ENCODE measurements around the gene WSB1. TPM values are rescaled to one million over a fixed set of nuclear protein-coding genes. Genes with fewer than 3 reads are reported as not detected.

Gene WSB1, protein sequence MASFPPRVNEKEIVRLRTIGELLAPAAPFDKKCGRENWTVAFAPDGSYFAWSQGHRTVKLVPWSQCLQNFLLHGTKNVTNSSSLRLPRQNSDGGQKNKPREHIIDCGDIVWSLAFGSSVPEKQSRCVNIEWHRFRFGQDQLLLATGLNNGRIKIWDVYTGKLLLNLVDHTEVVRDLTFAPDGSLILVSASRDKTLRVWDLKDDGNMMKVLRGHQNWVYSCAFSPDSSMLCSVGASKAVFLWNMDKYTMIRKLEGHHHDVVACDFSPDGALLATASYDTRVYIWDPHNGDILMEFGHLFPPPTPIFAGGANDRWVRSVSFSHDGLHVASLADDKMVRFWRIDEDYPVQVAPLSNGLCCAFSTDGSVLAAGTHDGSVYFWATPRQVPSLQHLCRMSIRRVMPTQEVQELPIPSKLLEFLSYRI
- total RNA-seq (2022), result 93.1 and 145 TPM in 2 replicates
- Bru-seq, nascent RNA, result percentile 97 among the genes with signal in this experiment
- percentile 96 among the genes with signal in this experiment for BruChase-seq, experiment 1, labeled RNA remaining after a 6-hour chase
- percentile 98 among the genes with signal in this experiment for BruChase-seq, experiment 2, labeled RNA remaining after a 2-hour chase
- long read RNA-seq, full-length matches to known transcripts, result 87 of 150 reads
- long read RNA-seq, partial matches to known transcripts, result 26 of 150 reads
- long read RNA-seq, other reads (novel, unspliced or antisense), result 37 of 150 reads

DNA sequence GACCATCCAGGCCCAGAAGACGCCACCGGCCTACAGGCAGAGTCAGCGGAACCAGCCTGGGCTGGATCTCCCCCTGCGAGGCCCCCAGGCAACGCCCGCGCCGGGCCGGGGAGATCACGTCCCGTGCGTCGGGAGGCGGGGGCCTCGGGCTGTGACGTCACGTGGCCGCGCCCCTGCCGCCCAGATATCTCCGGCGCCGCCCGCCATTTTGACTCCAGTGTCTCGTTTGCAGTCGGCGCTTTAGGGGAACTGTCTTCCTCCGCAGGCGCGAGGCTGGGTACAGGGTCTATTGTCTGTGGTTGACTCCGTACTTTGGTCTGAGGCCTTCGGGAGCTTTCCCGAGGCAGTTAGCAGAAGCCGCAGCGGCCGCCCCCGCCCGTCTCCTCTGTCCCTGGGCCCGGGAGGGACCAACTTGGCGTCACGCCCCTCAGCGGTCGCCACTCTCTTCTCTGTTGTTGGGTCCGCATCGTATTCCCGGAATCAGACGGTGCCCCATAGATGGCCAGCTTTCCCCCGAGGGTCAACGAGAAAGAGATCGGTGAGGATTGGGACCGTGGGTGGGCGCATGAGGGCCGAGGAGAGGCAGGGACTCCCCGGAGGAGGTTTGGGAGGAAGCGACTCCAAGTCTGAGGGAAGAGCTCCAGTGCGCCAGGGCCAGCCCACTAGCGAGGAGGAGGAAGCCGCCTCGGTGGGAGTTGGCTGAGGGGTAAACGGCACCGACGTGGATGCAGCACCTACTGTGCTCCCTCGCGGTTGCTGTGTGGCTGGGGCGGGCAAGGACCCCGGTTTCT lies at the start of gene WSB1:
WSB1 (plus strand) TSS at position 217 of the 791 bp plus-strand sequence; CDS start at position 499, 282 bp downstream.
- Mint-ChIP-seq H3K4me1 (ENCODE audit: insufficient read depth, unreplicated experiment) (peaks cover 12% of the 10 kb centered on the region), H3K9me3 (ENCODE audit: unreplicated experiment) (no peaks in the 10 kb centered on the region), H3K4me3 (ENCODE audit: unreplicated experiment) (peak within 1 kb of the TSS; percentile 89), H3K27me3 (ENCODE audit: insufficient read depth, unreplicated experiment) (no peaks in the 10 kb centered on the region), H3K36me3 (ENCODE audit: insufficient read depth, unreplicated experiment) (peaks cover 9% of the 10 kb centered on the region), H3K27ac (ENCODE audit: low read depth, unreplicated experiment) (peak within 1 kb of the TSS; percentile 96)
- ChIA-PET POLR2A (interaction anchor here (0.7 to 4.5 kb wide), 40 partner anchors 11 to 1201 kb away, joined by 3 to 90 read pairs (median 5); partner anchors contain the start of gene TNFAIP1), CTCF (interaction anchor here (0.6 to 2.9 kb wide), 12 partner anchors 12 to 305 kb away, joined by 3 to 29 read pairs (median 4); no protein-coding TSS in a partner anchor)
- intact Hi-C loops (cut with micrococcal nuclease), result loop anchor here (2.0 kb wide), 1 partner anchor 39 kb away; no protein-coding TSS in a partner anchor
- TSS peak; percentile 83 for BruUV-seq (replicated peaks)
- TF ChIP-seq, protein P1, sequence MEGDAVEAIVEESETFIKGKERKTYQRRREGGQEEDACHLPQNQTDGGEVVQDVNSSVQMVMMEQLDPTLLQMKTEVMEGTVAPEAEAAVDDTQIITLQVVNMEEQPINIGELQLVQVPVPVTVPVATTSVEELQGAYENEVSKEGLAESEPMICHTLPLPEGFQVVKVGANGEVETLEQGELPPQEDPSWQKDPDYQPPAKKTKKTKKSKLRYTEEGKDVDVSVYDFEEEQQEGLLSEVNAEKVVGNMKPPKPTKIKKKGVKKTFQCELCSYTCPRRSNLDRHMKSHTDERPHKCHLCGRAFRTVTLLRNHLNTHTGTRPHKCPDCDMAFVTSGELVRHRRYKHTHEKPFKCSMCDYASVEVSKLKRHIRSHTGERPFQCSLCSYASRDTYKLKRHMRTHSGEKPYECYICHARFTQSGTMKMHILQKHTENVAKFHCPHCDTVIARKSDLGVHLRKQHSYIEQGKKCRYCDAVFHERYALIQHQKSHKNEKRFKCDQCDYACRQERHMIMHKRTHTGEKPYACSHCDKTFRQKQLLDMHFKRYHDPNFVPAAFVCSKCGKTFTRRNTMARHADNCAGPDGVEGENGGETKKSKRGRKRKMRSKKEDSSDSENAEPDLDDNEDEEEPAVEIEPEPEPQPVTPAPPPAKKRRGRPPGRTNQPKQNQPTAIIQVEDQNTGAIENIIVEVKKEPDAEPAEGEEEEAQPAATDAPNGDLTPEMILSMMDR (IDR thresholded peaks at IDR 0.05; ENCODE audit: unreplicated experiment), result no peak
- peak; percentile 89 for DNase-seq (ENCODE audit: unreplicated experiment)

DNA sequence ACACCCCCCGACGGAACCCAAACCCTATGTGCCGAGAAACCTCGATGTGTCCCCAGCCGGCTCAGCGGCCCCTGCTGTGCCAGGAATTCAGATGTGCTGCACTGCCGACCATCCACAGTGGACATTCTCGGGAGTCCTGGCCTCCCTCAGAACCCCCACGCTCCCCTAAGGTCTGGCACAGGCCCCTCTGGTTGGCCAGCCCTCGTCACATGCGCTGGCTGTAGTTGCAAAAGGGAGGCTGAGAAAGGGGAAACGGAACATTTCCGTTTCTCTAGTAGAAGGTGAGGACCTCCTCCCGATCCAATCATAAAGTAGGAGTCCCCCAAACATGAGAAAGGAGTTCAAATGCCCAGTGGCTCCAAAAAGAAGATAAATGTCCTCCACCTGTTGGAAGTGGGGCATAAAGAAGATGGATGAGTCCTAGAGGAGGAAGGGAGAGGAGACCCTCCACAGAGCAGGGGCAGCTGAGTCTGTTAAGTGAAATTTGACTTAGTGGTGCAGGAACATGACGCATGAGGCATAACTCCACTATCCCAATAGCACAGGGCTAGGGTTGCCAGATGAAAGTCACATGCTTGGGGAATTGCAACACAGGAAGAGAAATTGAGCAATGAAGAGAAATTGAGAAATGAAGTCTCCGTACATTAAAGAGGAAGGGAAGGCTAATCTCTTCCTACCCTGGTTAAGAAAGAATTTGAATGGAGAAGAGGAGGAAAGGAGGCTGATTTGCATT lies 49.3 kb upstream of the WSB1 start:
- intact Hi-C loops (cut with micrococcal nuclease), result loop anchor here (1.0 to 5.0 kb wide), 5 partner anchors 51 to 357 kb away; no protein-coding TSS in a partner anchor
- BruUV-seq (replicated peaks), result no TSS peak
- no peaks in the 10 kb centered on the region for H3K9me3 Mint-ChIP-seq (ENCODE audit: unreplicated experiment)
- CTCF ChIA-PET, result interaction anchor here (0.6 to 3.6 kb wide), 11 partner anchors 8 to 862 kb away, joined by 3 to 20 read pairs (median 4); no protein-coding TSS in a partner anchor
- peak overlapping the region; percentile 74 for H3K27ac Mint-ChIP-seq (ENCODE audit: low read depth, unreplicated experiment)
- no peaks in the 10 kb centered on the region for H3K36me3 Mint-ChIP-seq (ENCODE audit: insufficient read depth, unreplicated experiment)
- H3K4me1 Mint-ChIP-seq (ENCODE audit: insufficient read depth, unreplicated experiment), result peaks cover 48% of the 10 kb centered on the region
- TF ChIP-seq, protein P1 (IDR thresholded peaks at IDR 0.05; ENCODE audit: unreplicated experiment), result no peak
- DNase-seq (ENCODE audit: unreplicated experiment), result peak; percentile 97
- no peaks in the 10 kb centered on the region for H3K27me3 Mint-ChIP-seq (ENCODE audit: insufficient read depth, unreplicated experiment)
- H3K4me3 Mint-ChIP-seq (ENCODE audit: unreplicated experiment), result peak overlapping the region; percentile 49
- POLR2A ChIA-PET, result interaction anchor here (0.6 to 4.9 kb wide), 14 partner anchors 8 to 250 kb away, joined by 3 to 90 read pairs (median 4); partner anchors contain the start of gene WSB1

DNA sequence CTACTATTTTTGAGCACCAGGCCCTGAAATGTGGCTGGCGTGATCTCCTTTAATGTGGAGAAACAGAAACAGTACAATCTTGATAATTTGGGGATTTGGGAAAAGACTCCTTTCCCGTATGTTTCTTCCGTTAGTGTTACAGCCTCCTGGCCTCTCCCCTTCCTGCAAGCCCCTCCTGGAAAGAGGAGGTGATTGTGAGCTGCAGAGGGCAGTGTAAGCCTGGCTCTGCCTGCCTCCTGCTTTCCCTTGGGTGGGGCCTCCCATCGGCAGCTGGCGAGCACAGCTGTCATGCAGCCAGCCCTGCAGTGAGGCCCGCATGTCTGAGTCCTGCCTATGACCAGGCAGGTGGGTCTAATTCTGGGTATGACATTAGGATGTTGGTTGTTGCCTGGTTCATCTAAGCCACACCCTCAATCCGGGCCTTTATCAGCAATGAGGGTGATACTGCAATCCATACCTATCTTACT lies 48.7 kb upstream of the WSB1 start:
- H3K27me3 Mint-ChIP-seq (ENCODE audit: insufficient read depth, unreplicated experiment), result peaks cover 4% of the 10 kb centered on the region
- H3K4me1 Mint-ChIP-seq (ENCODE audit: insufficient read depth, unreplicated experiment), result peaks cover 48% of the 10 kb centered on the region
- no TSS peak for BruUV-seq (replicated peaks)
- CTCF ChIA-PET, result interaction anchor here (0.6 to 3.6 kb wide), 17 partner anchors 9 to 861 kb away, joined by 3 to 20 read pairs (median 3); no protein-coding TSS in a partner anchor
- TF ChIP-seq, protein P1 (IDR thresholded peaks at IDR 0.05; ENCODE audit: unreplicated experiment), result peak; percentile 68
- peak; percentile 89 for DNase-seq (ENCODE audit: unreplicated experiment)
- peak overlapping the region; percentile 49 for H3K4me3 Mint-ChIP-seq (ENCODE audit: unreplicated experiment)
- H3K27ac Mint-ChIP-seq (ENCODE audit: low read depth, unreplicated experiment), result peak overlapping the region; percentile 74
- POLR2A ChIA-PET, result interaction anchor here (1.0 to 4.9 kb wide), 11 partner anchors 9 to 107 kb away, joined by 3 to 90 read pairs (median 4); partner anchors contain the start of gene WSB1
- H3K9me3 Mint-ChIP-seq (ENCODE audit: unreplicated experiment), result no peaks in the 10 kb centered on the region
- no peaks in the 10 kb centered on the region for H3K36me3 Mint-ChIP-seq (ENCODE audit: insufficient read depth, unreplicated experiment)
- intact Hi-C loops (cut with micrococcal nuclease), result loop anchor here (1.0 to 2.0 kb wide), 4 partner anchors 50 to 356 kb away; no protein-coding TSS in a partner anchor
